Thyroid gland (tissue), 4 donors: ENCODE results near the gene TGFB1. TPM values are rescaled to one million over a fixed set of nuclear protein-coding genes. Genes with fewer than 3 reads are reported as not detected.

ENCODE experiments used
- DNase-seq, 2 donors: peaks; one replicate each; pipeline ENCODE4 v3.0.0-alpha.2; 2019
- H3K27ac ChIP-seq, 3 donors: fragments of 200-600 bp; sonication (generic); 1 replicate in 2 of 3; 2 replicates in 1 of 3; pipeline ENCODE4 v1.5.1; 2016 to 2019; ENCODE audit warnings: mild to moderate bottlenecking in 1 of 3, moderate library complexity in 1 of 3
- H3K27me3 ChIP-seq: fragments of 200-600 bp; sonication (generic); one replicate; pipeline ENCODE4 v1.5.1; 2019
- H3K36me3 ChIP-seq, 2 donors: fragments of 200-600 bp; sonication (generic); one replicate each; pipeline ENCODE4 v1.5.1; 2016 to 2019
- H3K4me1 ChIP-seq, 2 donors: fragments of 200-600 bp; sonication (generic); one replicate each; pipeline ENCODE4 v1.5.1; 2017 to 2019
- H3K4me3 ChIP-seq, 3 donors: fragments of 200-600 bp; sonication (generic); replicated peaks in 1 of 3; 1 replicate in 2 of 3; 2 replicates in 1 of 3; pipeline ENCODE4 v1.5.1; 2016; ENCODE audit warnings: mild to moderate bottlenecking in 1 of 3
- H3K9me3 ChIP-seq: fragments of 200-600 bp; sonication (generic); one replicate; pipeline ENCODE4 v1.5.1; 2017
- POLR2A ChIP-seq, 2 donors: fragments of 450-650 bp; IDR thresholded peaks; one replicate each; pipeline ENCODE4 v1.6.1; 2017; ENCODE audit warnings: antibody characterized with exemption in 2 of 2, mild to moderate bottlenecking in 2 of 2, moderate library complexity in 1 of 2
- WGBS, 2 donors: methylation state at CpG; one replicate each; pipeline ENCODE4 v1.1.5; 2017; 5-methylcytosine and 5-hydroxymethylcytosine counted together
- intact Hi-C: fragments of 100-400 bp; cut with DNase I; formaldehyde crosslinking; loops from one replicate; pipeline ENCODE4 v1.15.1; 2023
- small RNA-seq: library from RNA; depleted of rRNA; stranded (forward); fragments of <200 nt; gene quantifications from one replicate; pipeline ENCODE3, GENCODE V24; 2016
- total RNA-seq, 4 donors: library from RNA; depleted of rRNA; stranded (reverse); fragments of >200 nt; gene quantifications; one replicate each; pipeline ENCODE4 v1.2.3, GENCODE V29; 2016
- TF ChIP-seq, protein P1 (sequence below), 6 experiments: fragments of 200-600 bp in 3 of 6; fragments of 450-650 bp in 3 of 6; sonication (generic) in 3 of 6; IDR thresholded peaks; one replicate each; pipeline ENCODE4 v1.5.1; 2016 to 2019; ENCODE audit warnings: antibody characterized with exemption in 6 of 6, mild to moderate bottlenecking in 2 of 6, inconsistent platforms in 1 of 6, moderate library complexity in 1 of 6

The TGFB1 gene
- total RNA-seq, 4 donors from 2014 or later: 9.6 to 13.7 (median 11.0) TPM

DNA sequence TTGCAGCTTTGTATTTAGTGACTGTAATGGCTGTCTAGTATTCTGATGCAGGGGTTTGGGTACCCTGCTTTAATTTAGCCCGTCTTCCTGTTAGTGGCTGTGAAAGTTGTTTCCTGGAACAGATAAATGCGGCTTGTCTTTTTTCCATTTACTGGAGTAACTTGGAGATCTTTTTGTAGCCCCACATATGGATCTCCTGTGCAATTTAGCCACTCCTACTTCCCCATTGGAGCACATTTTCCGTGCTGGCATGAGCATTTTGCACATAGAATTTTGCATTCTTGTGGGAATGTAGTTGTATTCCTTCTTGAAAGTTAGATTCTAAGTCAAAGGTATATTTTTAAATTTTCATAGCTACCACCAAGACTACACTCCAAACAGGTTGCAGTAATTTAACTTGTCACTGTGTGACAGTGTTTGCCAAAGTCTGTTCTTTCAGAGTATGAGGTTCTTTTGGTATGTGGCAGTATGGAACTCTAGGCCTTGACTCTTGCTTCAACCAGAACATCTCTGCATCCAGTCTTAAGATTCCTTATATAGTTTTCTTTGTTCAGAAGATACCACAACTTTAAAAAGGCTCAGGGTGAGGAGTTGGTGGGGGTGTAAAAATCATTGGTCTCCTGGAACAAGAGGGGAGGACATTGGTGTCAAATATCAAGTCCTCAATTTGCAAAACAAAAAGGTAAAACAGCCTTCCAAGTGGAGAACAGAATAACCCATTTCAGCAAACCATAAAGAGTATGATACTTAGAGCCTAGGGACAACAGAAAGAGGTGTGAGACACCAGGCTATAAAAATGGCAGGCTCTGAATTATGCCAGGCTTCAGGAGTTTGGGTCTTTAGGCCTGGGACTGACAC is 64.8 kb downstream of the TGFB1 start:
- Histone ChIP-seq H3K36me3 (peaks cover 62 to 69% of the 10 kb centered on the region in 2 donors), H3K27me3 (no peaks in the 10 kb centered on the region), H3K9me3 (no peaks in the 10 kb centered on the region), H3K4me3 (no peak overlapping the region), H3K4me1 (no peaks in the 10 kb centered on the region), H3K27ac (no peak overlapping the region)
- no peak for DNase-seq
- intact Hi-C loops: no loop called here
- no peak for TF ChIP-seq POLR2A (IDR thresholded peaks at IDR 0.05)
- TF ChIP-seq, protein P1, sequence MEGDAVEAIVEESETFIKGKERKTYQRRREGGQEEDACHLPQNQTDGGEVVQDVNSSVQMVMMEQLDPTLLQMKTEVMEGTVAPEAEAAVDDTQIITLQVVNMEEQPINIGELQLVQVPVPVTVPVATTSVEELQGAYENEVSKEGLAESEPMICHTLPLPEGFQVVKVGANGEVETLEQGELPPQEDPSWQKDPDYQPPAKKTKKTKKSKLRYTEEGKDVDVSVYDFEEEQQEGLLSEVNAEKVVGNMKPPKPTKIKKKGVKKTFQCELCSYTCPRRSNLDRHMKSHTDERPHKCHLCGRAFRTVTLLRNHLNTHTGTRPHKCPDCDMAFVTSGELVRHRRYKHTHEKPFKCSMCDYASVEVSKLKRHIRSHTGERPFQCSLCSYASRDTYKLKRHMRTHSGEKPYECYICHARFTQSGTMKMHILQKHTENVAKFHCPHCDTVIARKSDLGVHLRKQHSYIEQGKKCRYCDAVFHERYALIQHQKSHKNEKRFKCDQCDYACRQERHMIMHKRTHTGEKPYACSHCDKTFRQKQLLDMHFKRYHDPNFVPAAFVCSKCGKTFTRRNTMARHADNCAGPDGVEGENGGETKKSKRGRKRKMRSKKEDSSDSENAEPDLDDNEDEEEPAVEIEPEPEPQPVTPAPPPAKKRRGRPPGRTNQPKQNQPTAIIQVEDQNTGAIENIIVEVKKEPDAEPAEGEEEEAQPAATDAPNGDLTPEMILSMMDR (IDR thresholded peaks at IDR 0.05): no peak
- 82 to 84% methylated on average over 3 of the region's 3 CpGs for WGBS, 2 donors

Small RNA genes within 50 kb of the gene (small RNA-seq; reads per million reads assigned to genes)
- not detected for gene RN7SL34P

Other genes starting within 250 kb of the TGFB1 start
- gene CYP2F1, start 239.5 kb downstream of the TGFB1 start, total RNA-seq: not detected
- 1 to 10 TPM in 3 of 4 donors, not detected in 1; 1.0 to 2.3 (median 1.0) TPM for gene CYP2S1, start 160.7 kb downstream of the TGFB1 start, total RNA-seq
- gene AXL, start 134.7 kb downstream of the TGFB1 start, total RNA-seq: 10 to 100 TPM; 17.5 to 61.3 (median 35.4) TPM
- 100 to 1,000 TPM; 129 to 180 (median 150) TPM for gene HNRNPUL1, start 89.5 kb downstream of the TGFB1 start, total RNA-seq
- gene CCDC97, start 43.8 kb downstream of the TGFB1 start, total RNA-seq: 10 to 100 TPM; 10.6 to 22.0 (median 19.3) TPM
- gene B9D2, start 10.2 kb upstream of the TGFB1 start, total RNA-seq: 10 to 100 TPM in 2 of 4 donors, 1 to 10 TPM in 2; 5.9 to 12.5 (median 9.9) TPM
- gene TMEM91, start 22.6 kb upstream of the TGFB1 start, total RNA-seq: 10 to 100 TPM in 2 of 4 donors, 1 to 10 TPM in 2; 5.0 to 14.9 (median 9.0) TPM
- gene EXOSC5, start 43.4 kb upstream of the TGFB1 start, total RNA-seq: 10 to 100 TPM; 11.8 to 20.7 (median 14.2) TPM
- gene BCKDHA, start 43.9 kb upstream of the TGFB1 start, total RNA-seq: 10 to 100 TPM; 57.4 to 90.9 (median 85.6) TPM
- gene B3GNT8, start 73.5 kb upstream of the TGFB1 start, total RNA-seq: 1 to 10 TPM in 2 of 4 donors, under 1 TPM in 1, not detected in 1; 0.59 to 2.4 (median 1.4) TPM
- 10 to 100 TPM; 39.1 to 53.1 (median 44.2) TPM for gene DMAC2, start 86.0 kb upstream of the TGFB1 start, total RNA-seq
- gene ERICH4, start 89.2 kb upstream of the TGFB1 start, total RNA-seq: not detected
- gene CEACAM21, start 222.2 kb upstream of the TGFB1 start, total RNA-seq: 10 to 100 TPM in 1 of 4 donors, 1 to 10 TPM in 1, under 1 TPM in 1, not detected in 1; 0.56 to 34.8 (median 2.6) TPM